Breast epithelium (tissue), 4 donors: ENCODE data around the gene BARHL1. TPM values are rescaled to one million over a fixed set of nuclear protein-coding genes. Genes with fewer than 3 reads are reported as not detected.

Experiments used
- DNase-seq, 2 donors: peaks; one replicate each; pipeline ENCODE4 v3.0.0-alpha.2; 2019; ENCODE audit warnings: low spot score in 2 of 2
- H3K27ac ChIP-seq, 2 donors: fragments of 200-600 bp; sonication (generic) in 1 of 2; one replicate each; pipeline ENCODE4 v1.5.1; 2016 to 2019; ENCODE audit warnings: mild to moderate bottlenecking in 1 of 2
- H3K27me3 ChIP-seq, 2 donors: fragments of 200-600 bp; sonication (generic) in 1 of 2; one replicate each; pipeline versions ENCODE4 v1.5.1 to v1.6.0; 2017 to 2019; ENCODE audit warnings: control low read depth in 1 of 2, mild to moderate bottlenecking in 1 of 2
- H3K36me3 ChIP-seq: fragments of 200-600 bp; one replicate; pipeline ENCODE4 v1.5.1; 2019
- H3K4me1 ChIP-seq, 2 donors: fragments of 200-600 bp; sonication (generic); one replicate each; pipeline ENCODE4 v1.5.1; 2016 to 2019; ENCODE audit warnings: control low read depth in 1 of 2
- H3K4me3 ChIP-seq, 3 donors: fragments of 200-600 bp; sonication (generic); 1 replicate in 2 of 3; 2 replicates in 1 of 3; pipeline ENCODE4 v1.5.1; 2016 to 2019; ENCODE audit warnings: mild to moderate bottlenecking in 3 of 3, moderate library complexity in 2 of 3
- H3K9me3 ChIP-seq, 2 donors: fragments of 200-600 bp; sonication (generic) in 1 of 2; one replicate each; pipeline ENCODE4 v1.5.1; 2016 to 2019; ENCODE audit warnings: control low read depth in 1 of 2
- CTCF ChIP-seq, 3 donors: fragments of 450-650 bp; IDR thresholded peaks; one replicate each; pipeline ENCODE4 v1.5.1; 2016 to 2017; ENCODE audit warnings: antibody characterized with exemption in 3 of 3, mild to moderate bottlenecking in 3 of 3, moderate library complexity in 3 of 3
- POLR2A ChIP-seq: fragments of 450-650 bp; IDR thresholded peaks from one replicate; pipeline ENCODE4 v1.6.1; 2016; ENCODE audit warnings: antibody characterized with exemption, mild to moderate bottlenecking, moderate library complexity
- POLR2AphosphoS5 ChIP-seq, 3 donors: sonication (generic); formaldehyde crosslinking; IDR thresholded peaks; one replicate each; pipeline ENCODE4 v1.6.1; 2017; ENCODE audit warnings: antibody characterized with exemption in 3 of 3
- intact Hi-C: fragments of 100-400 bp; cut with DNase I; formaldehyde crosslinking; loops from one replicate; pipeline ENCODE4 v1.15.1; 2023; ENCODE audit warnings: low total_unique reads
- total RNA-seq, 3 donors: library from RNA; depleted of rRNA; stranded (reverse); fragments of >200 nt; gene quantifications; one replicate each; pipeline ENCODE4 v1.1.0, GENCODE V29; 2016

Gene BARHL1
- total RNA-seq, 3 donors from 2014 or later = not detected

- no peak for DNase-seq
- peaks cover 11 to 79% of the 10 kb centered on the region in 2 donors for H3K27me3 ChIP-seq
- intact Hi-C loops = no loop called here
- H3K36me3 ChIP-seq = no peaks in the 10 kb centered on the region
- no peaks in the 10 kb centered on the region for H3K4me1 ChIP-seq
- no peak overlapping the region for H3K4me3 ChIP-seq
- no peak for TF ChIP-seq POLR2A
- TF ChIP-seq POLR2AphosphoS5 (IDR thresholded peaks at IDR 0.05) = no peak
- no peaks in the 10 kb centered on the region for H3K9me3 ChIP-seq
- H3K27ac ChIP-seq = no peak overlapping the region
These were observed 5.3 kb upstream of the BARHL1 start for GRCh38 chr9:132577119-132577518.

- peaks cover 18 to 87% of the 10 kb centered on the region in 2 donors for H3K27me3 ChIP-seq
- H3K27ac ChIP-seq = no peak overlapping the region
- no peaks in the 10 kb centered on the region for H3K36me3 ChIP-seq
- H3K9me3 ChIP-seq = no peaks in the 10 kb centered on the region
- intact Hi-C loops = no loop called here
- no peak overlapping the region for H3K4me3 ChIP-seq
- DNase-seq = no peak
- H3K4me1 ChIP-seq = no peaks in the 10 kb centered on the region
- no peak for TF ChIP-seq POLR2AphosphoS5 (IDR thresholded peaks at IDR 0.05)
- no peak for TF ChIP-seq CTCF (IDR thresholded peaks at IDR 0.05)
These were observed 4.0 kb upstream of the BARHL1 start for GRCh38 chr9:132578367-132578932.

GRCh38 chr9:132579427-132579798 lies 3.0 kb upstream of the BARHL1 start:
- Histone ChIP-seq H3K4me1 (no peaks in the 10 kb centered on the region), H3K36me3 (no peaks in the 10 kb centered on the region), H3K9me3 (no peaks in the 10 kb centered on the region), H3K27ac (no peak overlapping the region), H3K27me3 (peaks cover 21 to 92% of the 10 kb centered on the region in 2 donors), H3K4me3 (no peak overlapping the region)
- TF ChIP-seq POLR2A (no peak), CTCF (IDR thresholded peaks at IDR 0.05) (no peak), POLR2AphosphoS5 (IDR thresholded peaks at IDR 0.05) (no peak)
- DNase-seq = no peak
- intact Hi-C loops = no loop called here

GRCh38 chr9:132582786-132583583 lies 579 bp downstream of the BARHL1 start:
- Histone ChIP-seq H3K4me3 (no peak overlapping the region), H3K4me1 (no peaks in the 10 kb centered on the region), H3K27me3 (peaks cover 25 to 96% of the 10 kb centered on the region in 2 donors), H3K36me3 (no peaks in the 10 kb centered on the region), H3K27ac (no peak overlapping the region), H3K9me3 (no peaks in the 10 kb centered on the region)
- intact Hi-C loops = no loop called here
- TF ChIP-seq POLR2A (no peak), CTCF (IDR thresholded peaks at IDR 0.05) (no peak), POLR2AphosphoS5 (IDR thresholded peaks at IDR 0.05) (no peak)
- DNase-seq = no peak

- Histone ChIP-seq H3K36me3 (no peaks in the 10 kb centered on the region), H3K27ac (no peak overlapping the region), H3K4me3 (no peak overlapping the region), H3K4me1 (no peaks in the 10 kb centered on the region), H3K9me3 (no peaks in the 10 kb centered on the region), H3K27me3 (peaks cover 25 to 97% of the 10 kb centered on the region in 2 donors)
- DNase-seq = no peak
- TF ChIP-seq POLR2AphosphoS5 (IDR thresholded peaks at IDR 0.05) (no peak), POLR2A (no peak), CTCF (IDR thresholded peaks at IDR 0.05) (no peak)
- intact Hi-C loops = no loop called here
These were observed 1.3 kb downstream of the BARHL1 start for GRCh38 chr9:132583584-132584304.
